Measurements from ENCODE around the gene RAB4A.

The RAB4A gene

DNA sequence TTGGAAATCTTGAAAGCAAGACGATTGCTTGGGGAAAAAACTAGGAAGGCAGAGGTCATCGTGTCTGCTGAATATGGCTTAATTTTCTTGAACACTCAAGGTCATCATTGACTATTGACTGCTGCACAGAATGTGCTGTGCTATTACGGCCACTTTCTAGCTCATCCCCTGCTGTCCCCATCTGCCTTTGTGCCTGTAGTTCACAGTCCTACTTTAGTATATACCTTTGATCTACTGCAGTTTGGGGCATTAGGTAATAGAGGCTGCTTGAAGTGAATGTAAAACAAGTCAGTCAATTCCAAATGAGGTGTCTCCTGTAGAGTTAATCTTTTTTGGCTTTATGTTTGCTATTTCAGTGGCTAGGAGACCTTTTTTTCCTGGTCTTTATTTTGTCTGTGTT lies 8.3 kb downstream of the RAB4A start:
- H3K4me3 ChIP-seq (ENCODE audit: low read depth, low read length) = no peak overlapping the region
- TF ChIP-seq, protein P1, sequence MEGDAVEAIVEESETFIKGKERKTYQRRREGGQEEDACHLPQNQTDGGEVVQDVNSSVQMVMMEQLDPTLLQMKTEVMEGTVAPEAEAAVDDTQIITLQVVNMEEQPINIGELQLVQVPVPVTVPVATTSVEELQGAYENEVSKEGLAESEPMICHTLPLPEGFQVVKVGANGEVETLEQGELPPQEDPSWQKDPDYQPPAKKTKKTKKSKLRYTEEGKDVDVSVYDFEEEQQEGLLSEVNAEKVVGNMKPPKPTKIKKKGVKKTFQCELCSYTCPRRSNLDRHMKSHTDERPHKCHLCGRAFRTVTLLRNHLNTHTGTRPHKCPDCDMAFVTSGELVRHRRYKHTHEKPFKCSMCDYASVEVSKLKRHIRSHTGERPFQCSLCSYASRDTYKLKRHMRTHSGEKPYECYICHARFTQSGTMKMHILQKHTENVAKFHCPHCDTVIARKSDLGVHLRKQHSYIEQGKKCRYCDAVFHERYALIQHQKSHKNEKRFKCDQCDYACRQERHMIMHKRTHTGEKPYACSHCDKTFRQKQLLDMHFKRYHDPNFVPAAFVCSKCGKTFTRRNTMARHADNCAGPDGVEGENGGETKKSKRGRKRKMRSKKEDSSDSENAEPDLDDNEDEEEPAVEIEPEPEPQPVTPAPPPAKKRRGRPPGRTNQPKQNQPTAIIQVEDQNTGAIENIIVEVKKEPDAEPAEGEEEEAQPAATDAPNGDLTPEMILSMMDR (IDR thresholded peaks at IDR 0.05; ENCODE audit: low read depth, low read length, missing control alignments) = no peak
- no peak for DNase-seq (ENCODE audit: low read depth)

DNA sequence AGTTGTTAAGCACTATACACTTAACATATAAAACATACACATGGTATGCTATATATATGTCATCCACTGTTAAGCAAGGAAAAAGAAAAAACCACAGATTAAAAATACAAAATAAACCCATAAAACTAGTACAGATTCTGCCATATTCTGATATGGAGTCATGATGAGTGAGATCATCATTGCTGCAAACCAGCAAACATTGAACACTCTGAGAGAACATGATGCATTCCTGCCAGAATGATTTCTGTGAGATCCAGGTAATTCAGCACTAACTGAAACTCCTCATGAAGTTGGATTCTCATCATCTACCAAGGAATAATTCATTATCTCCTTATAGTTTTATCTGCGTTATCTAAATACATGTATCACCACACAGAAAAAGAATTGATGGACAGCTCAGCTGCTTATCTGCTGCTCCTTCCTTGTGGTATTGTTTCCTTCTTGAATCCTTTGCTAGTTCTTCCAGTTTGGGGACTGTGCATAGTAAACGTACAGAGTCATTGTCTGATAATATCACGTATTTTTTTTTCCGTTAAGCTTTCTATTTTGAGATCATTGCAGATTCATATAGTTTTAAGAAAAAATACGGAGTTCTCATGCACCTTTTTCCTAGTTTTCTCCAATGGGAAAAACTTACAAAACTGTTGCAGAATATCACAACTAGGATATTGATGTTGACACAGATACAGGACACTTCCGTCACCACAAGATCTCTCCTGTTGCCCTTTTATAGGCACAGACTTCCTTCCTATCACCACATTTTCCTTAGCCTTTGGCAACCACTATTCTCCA lies 9.3 kb downstream of the RAB4A start:
- DNase-seq (ENCODE audit: low read depth) = no peak
- H3K4me3 ChIP-seq (ENCODE audit: low read depth, low read length) = no peak overlapping the region
- TF ChIP-seq, protein P1 (IDR thresholded peaks at IDR 0.05; ENCODE audit: low read depth, low read length, missing control alignments) = no peak

DNA sequence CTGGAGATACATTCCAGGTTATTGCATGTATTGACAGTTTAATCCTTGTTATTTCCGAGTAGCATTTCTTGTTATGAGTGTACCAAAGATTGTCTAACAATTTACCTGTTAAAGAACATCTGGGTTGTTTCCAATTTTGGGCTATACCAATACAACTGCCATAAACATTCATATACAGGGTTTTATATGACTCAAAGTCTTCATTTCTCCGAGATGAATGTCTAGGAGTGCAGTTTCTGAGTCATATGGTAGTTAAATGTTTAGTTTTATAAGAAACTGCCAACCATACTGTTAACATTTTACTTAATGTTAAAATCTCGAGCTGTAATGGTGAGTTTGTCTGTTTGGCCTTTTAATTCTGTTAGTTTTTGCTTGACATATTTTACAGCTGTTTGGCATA lies 10.0 kb downstream of the RAB4A start:
- no peak overlapping the region for H3K4me3 ChIP-seq (ENCODE audit: low read depth, low read length)
- no peak for DNase-seq (ENCODE audit: low read depth)
- TF ChIP-seq, protein P1 (IDR thresholded peaks at IDR 0.05; ENCODE audit: low read depth, low read length, missing control alignments) = no peak

DNA sequence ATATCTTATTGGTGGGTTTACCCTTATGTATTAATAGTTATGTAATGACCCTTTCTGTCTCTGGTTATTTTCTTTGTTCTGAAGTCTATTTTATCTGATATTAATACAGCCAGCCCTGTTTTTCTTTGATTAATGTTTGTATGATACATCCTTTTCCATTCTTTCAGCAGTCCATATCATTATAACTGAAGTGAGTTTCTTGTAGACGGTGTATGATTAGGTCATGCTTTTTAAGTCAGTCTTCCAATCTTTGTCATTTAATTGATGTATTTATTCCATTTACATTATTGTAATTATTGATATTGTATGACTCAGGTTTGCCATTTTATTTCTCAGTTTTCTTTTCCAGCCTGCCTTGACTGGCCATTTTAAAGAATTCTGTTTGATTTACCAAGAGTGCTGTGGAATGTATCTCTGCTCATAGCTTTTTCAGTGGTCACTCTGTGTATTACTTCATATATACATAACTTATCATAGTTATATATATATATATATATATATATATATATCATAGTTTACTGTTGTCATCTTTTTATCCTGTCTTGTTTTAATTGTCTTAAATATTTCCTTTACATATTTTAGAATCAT lies 10.5 kb downstream of the RAB4A start:
- no peak for DNase-seq (ENCODE audit: low read depth)
- TF ChIP-seq, protein P1 (IDR thresholded peaks at IDR 0.05; ENCODE audit: low read depth, low read length, missing control alignments) = no peak

DNA sequence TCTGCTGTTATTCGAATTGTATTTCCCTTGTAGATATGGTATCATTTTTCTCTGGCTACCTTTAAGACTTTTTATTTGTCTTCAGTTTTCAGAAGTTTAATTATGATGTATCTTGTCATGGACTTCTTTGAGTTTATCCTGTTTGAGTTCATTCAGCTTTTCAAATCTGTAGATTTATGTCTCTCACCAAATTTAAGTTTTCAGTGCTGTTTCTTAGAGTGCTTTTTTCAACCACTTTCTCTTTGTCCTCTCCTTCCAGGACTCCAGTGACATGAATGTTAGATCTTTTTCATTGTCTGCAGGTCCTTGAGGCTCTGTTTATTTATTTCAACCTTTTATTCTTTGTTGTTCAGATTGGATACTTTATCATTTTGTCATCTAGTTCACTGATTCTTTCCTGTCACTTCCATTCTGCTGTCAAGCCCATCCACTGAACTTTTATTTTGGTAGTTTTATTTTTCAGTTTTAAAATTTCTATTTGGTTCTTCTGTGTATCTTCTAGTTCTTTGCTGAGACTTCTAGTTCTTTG lies 11.4 kb downstream of the RAB4A start:
- no peak for DNase-seq (ENCODE audit: low read depth)
- H3K4me3 ChIP-seq (ENCODE audit: low read depth, low read length) = no peak overlapping the region
- TF ChIP-seq, protein P1 (IDR thresholded peaks at IDR 0.05; ENCODE audit: low read depth, low read length, missing control alignments) = no peak

More for the DNA sequence above, 10.5 kb downstream of the RAB4A start:
- H3K4me3 ChIP-seq (ENCODE audit: low read depth, low read length) = no peak overlapping the region

DNA sequence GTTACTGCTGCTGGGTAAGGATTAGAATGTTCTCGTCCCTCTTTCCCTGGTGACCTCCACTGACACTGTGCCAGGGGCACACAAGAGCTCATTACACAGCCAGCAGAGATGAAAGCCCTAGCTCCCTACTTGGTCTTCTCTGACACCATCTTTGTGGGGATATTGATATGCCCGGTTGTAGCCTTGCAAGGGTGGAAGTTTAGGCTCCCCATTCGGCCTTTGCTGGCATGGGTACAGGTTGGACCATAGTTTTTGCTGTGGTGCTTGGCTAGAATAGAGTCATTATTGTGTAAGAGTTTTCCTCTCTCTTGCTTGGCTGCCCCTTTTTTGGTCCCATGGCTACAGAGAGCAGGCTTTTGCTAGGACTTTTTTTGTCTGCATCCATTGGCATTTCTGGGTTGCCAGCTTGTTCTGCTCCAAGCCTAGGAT lies 12.3 kb downstream of the RAB4A start:
- no peak overlapping the region for H3K4me3 ChIP-seq (ENCODE audit: low read depth, low read length)
- DNase-seq (ENCODE audit: low read depth) = no peak
- TF ChIP-seq, protein P1 (IDR thresholded peaks at IDR 0.05; ENCODE audit: low read depth, low read length, missing control alignments) = no peak

Measured in GM12864 (cell line).